HG02885 (cell line): ENCODE data around the gene EYS.

ENCODE experiments used
- ATAC-seq: cut with Tn5 transposase; IDR thresholded peaks from one replicate; pipeline ENCODE4 v1.9.1; 2021; ENCODE audit warnings: mild to moderate bottlenecking; ENCODE audit not compliant: unreplicated experiment, poor library complexity

EYS gene

GRCh38 chr6:65259059-65259458, 448.0 kb downstream of the EYS start:
- ATAC-seq = no peak

GRCh38 chr6:65253041-65253440, 454.0 kb downstream of the EYS start:
- no peak for ATAC-seq

- no peak for ATAC-seq
These were observed 458.9 kb downstream of the EYS start for GRCh38 chr6:65248101-65248610.

- ATAC-seq = no peak
These were observed 475.4 kb downstream of the EYS start for GRCh38 chr6:65231616-65232015.

GRCh38 chr6:65229825-65230224, 477.2 kb downstream of the EYS start:
- no peak for ATAC-seq

- ATAC-seq = no peak
These were observed 485.9 kb downstream of the EYS start for GRCh38 chr6:65221153-65221552.

- ATAC-seq = no peak
These were observed 504.3 kb downstream of the EYS start for GRCh38 chr6:65202738-65203137.

GRCh38 chr6:65199683-65200082, 507.3 kb downstream of the EYS start:
- ATAC-seq = no peak

- ATAC-seq = no peak
These were observed 507.9 kb downstream of the EYS start for GRCh38 chr6:65199121-65199520.

GRCh38 chr6:65191471-65191870, 515.6 kb downstream of the EYS start:
- ATAC-seq = no peak

GRCh38 chr6:65189236-65189881, 517.7 kb downstream of the EYS start:
- ATAC-seq = no peak

GRCh38 chr6:65186826-65187225, 520.2 kb downstream of the EYS start:
- no peak for ATAC-seq

- no peak for ATAC-seq
These were observed 524.3 kb downstream of the EYS start for GRCh38 chr6:65182681-65183080.

GRCh38 chr6:65170273-65170672, 536.8 kb downstream of the EYS start:
- ATAC-seq = no peak

- ATAC-seq = no peak
These were observed 545.4 kb downstream of the EYS start for GRCh38 chr6:65161661-65162060.

- ATAC-seq = no peak
These were observed 550.0 kb downstream of the EYS start for GRCh38 chr6:65157025-65157424.

GRCh38 chr6:65155083-65155482, 551.9 kb downstream of the EYS start:
- ATAC-seq = no peak

GRCh38 chr6:65149841-65150240, 557.2 kb downstream of the EYS start:
- no peak for ATAC-seq

GRCh38 chr6:65148839-65149238, 558.2 kb downstream of the EYS start:
- ATAC-seq = no peak

GRCh38 chr6:65135567-65135966, 571.5 kb downstream of the EYS start:
- no peak for ATAC-seq

- no peak for ATAC-seq
These were observed 580.4 kb downstream of the EYS start for GRCh38 chr6:65126667-65127066.

GRCh38 chr6:65123521-65123920, 583.5 kb downstream of the EYS start:
- ATAC-seq = no peak
